Osteocyte (in vitro differentiated cells): Measurements from ENCODE around the gene OTUB1. TPM values are rescaled to one million over a fixed set of nuclear protein-coding genes. Genes with fewer than 3 reads are reported as not detected.

Experiments used
- DNase-seq: peaks from one replicate; pipeline ENCODE4 v3.0.0; 2021; ENCODE audit warnings: mixed read lengths; ENCODE audit not compliant: unreplicated experiment; ENCODE audit errors: extremely low spot score
- H3K27ac Mint-ChIP-seq: one replicate; pipeline ENCODE4 v1.8.0; 2021; ENCODE audit warnings: mild to moderate bottlenecking, mixed read lengths; ENCODE audit not compliant: unreplicated experiment
- H3K27me3 Mint-ChIP-seq: one replicate; pipeline ENCODE4 v1.8.0; 2021; ENCODE audit warnings: mixed read lengths; ENCODE audit not compliant: unreplicated experiment
- H3K36me3 Mint-ChIP-seq: one replicate; pipeline ENCODE4 v1.8.0; 2021; ENCODE audit warnings: mixed read lengths; ENCODE audit not compliant: unreplicated experiment
- H3K4me1 Mint-ChIP-seq: one replicate; pipeline ENCODE4 v1.8.0; 2021; ENCODE audit warnings: mixed read lengths; ENCODE audit not compliant: unreplicated experiment
- H3K4me3 Mint-ChIP-seq: one replicate; pipeline ENCODE4 v1.8.0; 2021; ENCODE audit warnings: mild to moderate bottlenecking, moderate library complexity, mixed read lengths; ENCODE audit not compliant: unreplicated experiment
- H3K9me3 Mint-ChIP-seq: one replicate; pipeline ENCODE4 v1.8.0; 2021; ENCODE audit warnings: mixed read lengths; ENCODE audit not compliant: unreplicated experiment
- total RNA-seq: library from RNA; stranded (reverse); gene quantifications from 2 replicates; pipeline ENCODE4 v1.2.1, GENCODE V29; 2021
- TF ChIP-seq, protein P1 (sequence below): fragments of 200-600 bp; sonication (generic); IDR thresholded peaks from 2 replicates; pipeline ENCODE4 v1.5.0; 2021; ENCODE audit warnings: antibody characterized with exemption, mild to moderate bottlenecking, moderate library complexity

Gene OTUB1
- total RNA-seq, 1 donor from 2014 or later = 71.4 TPM

DNA sequence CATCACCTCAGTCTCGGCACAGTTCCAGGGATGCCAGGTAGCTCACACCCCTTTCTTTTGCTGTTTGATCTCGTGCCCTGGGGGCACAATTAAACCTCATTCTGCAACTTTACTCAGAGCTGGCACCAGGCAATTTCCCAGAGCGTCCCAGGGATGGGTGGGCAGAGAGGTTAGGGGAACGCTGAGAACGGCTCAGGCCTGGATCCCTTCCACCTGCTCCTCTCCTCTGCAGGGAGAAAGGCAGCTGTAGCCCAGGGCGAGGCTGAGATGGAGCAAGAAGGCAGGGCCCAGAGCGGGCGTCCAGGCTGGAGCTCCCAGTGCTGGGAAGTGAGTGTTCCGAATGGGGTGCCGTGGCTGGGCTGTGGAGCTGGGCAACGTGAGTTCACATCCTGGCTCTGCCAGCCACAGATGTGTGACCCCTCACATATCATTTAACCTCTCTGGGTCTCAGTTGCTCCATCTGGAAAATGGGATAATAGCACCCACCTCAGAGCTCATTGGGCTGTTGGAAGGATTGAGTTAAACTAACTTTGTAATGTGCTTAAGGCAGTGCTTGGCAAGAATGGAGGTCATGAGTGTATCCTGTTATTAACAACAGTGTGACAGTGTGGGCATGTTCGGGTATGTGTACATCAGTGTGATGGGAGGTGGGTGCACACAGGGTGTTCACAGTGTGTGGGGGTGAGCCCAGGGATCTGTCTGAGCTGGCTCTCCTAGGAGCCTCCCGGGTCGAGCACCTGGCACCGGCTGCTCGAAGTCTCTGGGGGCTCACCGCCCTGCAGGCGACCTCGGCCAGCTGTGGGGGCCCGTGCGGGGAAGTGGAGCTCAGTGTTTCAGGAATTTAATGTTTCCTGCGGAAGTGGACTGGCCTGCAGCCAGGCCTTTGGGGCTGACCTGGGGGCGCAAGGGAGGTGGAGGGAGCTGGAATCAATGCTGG is 15.5 kb downstream of the OTUB1 start:
- TF ChIP-seq, protein P1, sequence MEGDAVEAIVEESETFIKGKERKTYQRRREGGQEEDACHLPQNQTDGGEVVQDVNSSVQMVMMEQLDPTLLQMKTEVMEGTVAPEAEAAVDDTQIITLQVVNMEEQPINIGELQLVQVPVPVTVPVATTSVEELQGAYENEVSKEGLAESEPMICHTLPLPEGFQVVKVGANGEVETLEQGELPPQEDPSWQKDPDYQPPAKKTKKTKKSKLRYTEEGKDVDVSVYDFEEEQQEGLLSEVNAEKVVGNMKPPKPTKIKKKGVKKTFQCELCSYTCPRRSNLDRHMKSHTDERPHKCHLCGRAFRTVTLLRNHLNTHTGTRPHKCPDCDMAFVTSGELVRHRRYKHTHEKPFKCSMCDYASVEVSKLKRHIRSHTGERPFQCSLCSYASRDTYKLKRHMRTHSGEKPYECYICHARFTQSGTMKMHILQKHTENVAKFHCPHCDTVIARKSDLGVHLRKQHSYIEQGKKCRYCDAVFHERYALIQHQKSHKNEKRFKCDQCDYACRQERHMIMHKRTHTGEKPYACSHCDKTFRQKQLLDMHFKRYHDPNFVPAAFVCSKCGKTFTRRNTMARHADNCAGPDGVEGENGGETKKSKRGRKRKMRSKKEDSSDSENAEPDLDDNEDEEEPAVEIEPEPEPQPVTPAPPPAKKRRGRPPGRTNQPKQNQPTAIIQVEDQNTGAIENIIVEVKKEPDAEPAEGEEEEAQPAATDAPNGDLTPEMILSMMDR = no peak
- no peaks in the 10 kb centered on the region for H3K27me3 Mint-ChIP-seq
- peaks cover 22% of the 10 kb centered on the region for H3K4me1 Mint-ChIP-seq
- peaks cover 4% of the 10 kb centered on the region for H3K36me3 Mint-ChIP-seq
- H3K4me3 Mint-ChIP-seq = no peak overlapping the region
- DNase-seq = no peak
- H3K9me3 Mint-ChIP-seq = no peaks in the 10 kb centered on the region
- no peak overlapping the region for H3K27ac Mint-ChIP-seq

DNA sequence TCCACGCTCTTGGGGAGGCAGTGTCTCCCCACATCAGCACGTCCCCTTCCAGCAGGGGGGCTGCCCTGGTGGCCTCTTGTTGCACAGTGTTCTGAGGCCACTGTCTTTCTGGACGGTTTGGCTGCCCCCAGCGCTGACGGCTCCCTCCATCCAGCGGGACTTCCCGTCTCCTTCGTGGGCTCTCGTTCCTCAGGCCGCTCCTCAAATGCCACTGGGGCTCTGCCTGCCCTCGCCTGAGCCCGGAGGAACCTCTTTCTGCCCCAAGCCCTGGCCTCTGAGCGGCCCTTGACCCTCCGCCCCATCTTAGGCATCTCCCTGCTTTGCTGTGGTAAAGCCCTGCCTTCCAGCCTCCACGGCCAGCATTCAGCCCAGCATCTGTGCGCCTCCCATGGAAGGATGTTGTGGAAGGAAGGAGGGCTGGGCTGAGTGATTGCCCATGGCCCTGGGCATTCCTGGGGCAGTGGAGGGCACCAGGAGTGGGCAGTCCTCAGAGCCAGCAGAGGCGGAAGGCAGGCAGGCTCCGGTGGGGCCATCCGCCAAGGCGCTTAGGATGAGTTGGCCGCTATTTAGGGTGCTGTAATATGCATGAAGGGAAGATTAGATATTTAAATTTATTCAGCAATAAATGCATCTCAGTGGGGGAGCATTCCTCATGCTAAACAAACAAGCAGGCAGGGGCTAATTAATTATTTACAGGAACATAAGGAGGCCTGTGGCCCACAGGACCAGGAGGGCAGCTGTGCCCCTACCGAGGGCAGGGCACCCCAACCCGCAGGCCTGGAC is 17.8 kb downstream of the OTUB1 start:
- DNase-seq = no peak
- Mint-ChIP-seq H3K9me3 (no peaks in the 10 kb centered on the region), H3K4me1 (peaks cover 34% of the 10 kb centered on the region), H3K27me3 (no peaks in the 10 kb centered on the region), H3K4me3 (no peak overlapping the region), H3K36me3 (no peaks in the 10 kb centered on the region), H3K27ac (no peak overlapping the region)
- TF ChIP-seq, protein P1 = no peak

DNA sequence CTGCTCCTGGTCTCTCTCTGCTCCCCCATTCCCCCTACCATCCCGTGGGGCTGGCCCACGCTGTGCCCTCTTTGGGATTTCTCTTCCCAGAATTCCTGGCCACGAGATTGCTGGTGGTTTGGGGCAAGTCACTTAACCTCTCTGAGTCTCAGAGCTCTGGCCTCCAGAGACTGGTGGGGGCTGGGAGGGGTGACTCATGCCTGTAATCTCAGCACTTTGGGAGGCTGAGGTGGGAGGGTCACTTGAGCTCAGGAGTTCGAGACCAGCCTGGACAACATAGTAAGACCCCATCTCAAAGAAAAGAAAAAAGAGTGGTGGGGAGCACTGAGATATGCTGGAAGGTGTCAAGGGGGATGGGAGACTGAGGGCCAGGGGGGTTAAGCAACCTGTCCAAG is 18.3 kb downstream of the OTUB1 start:
- H3K27ac Mint-ChIP-seq = no peak overlapping the region
- no peak overlapping the region for H3K4me3 Mint-ChIP-seq
- no peaks in the 10 kb centered on the region for H3K27me3 Mint-ChIP-seq
- TF ChIP-seq, protein P1 = no peak
- no peaks in the 10 kb centered on the region for H3K36me3 Mint-ChIP-seq
- no peaks in the 10 kb centered on the region for H3K9me3 Mint-ChIP-seq
- H3K4me1 Mint-ChIP-seq = peaks cover 34% of the 10 kb centered on the region
- no peak for DNase-seq

DNA sequence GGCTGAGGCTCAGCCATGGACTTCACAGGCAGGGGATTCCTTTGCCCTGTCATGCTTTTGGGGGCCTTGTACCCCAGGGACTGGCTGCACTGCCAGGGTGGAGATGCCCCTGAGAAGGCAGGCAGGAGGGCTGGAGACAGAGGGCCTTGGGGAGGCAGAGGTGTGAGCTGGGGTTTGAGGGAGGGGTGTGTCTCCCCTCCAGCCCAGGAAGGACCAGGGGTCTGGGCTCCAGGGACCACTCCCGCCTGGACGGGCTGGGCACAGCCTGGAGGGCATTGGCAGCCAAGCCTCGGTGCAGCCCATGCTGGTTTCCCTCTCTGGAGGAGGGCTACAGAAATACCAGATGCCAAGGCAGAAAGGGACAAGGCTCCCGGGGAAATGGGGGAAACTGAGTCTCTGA is 19.5 kb downstream of the OTUB1 start:
- no peaks in the 10 kb centered on the region for H3K9me3 Mint-ChIP-seq
- H3K36me3 Mint-ChIP-seq = no peaks in the 10 kb centered on the region
- TF ChIP-seq, protein P1 = no peak
- H3K4me1 Mint-ChIP-seq = peaks cover 31% of the 10 kb centered on the region
- H3K27ac Mint-ChIP-seq = no peak overlapping the region
- no peak for DNase-seq
- no peaks in the 10 kb centered on the region for H3K27me3 Mint-ChIP-seq
- H3K4me3 Mint-ChIP-seq = no peak overlapping the region

DNA sequence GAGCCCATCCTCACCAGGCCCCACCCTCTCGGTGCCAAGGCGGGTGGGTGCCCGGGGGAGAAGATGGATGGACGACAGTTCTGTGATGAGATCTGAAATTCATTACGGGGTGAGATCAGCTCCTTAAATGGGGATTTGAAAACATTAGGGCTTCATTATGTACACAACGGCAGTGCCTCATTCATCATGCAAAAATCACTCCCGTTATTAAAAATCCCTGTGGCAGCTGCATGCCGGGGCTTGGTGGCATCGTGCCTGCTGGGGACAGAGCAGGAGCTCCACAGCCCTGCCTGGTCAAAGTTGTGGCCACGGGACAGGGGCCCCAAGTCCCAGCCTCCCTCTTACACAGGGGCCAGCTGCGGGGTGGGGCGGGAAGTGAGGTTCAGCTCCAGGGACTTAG is 20.2 kb downstream of the OTUB1 start:
- no peaks in the 10 kb centered on the region for H3K9me3 Mint-ChIP-seq
- peaks cover 30% of the 10 kb centered on the region for H3K4me1 Mint-ChIP-seq
- no peak overlapping the region for H3K27ac Mint-ChIP-seq
- H3K27me3 Mint-ChIP-seq = no peaks in the 10 kb centered on the region
- DNase-seq = no peak
- H3K36me3 Mint-ChIP-seq = no peaks in the 10 kb centered on the region
- H3K4me3 Mint-ChIP-seq = no peak overlapping the region
- TF ChIP-seq, protein P1 = no peak
